Activated CD4-positive, alpha-beta T cell treated with anti-CD3 and anti-CD28 coated beads, Interleukin-2, amount 50 U/mL, for 1 hour (primary cell): Measurements from ENCODE around the gene EYA2.

Experiments used
- DNase-seq: peaks from one replicate; pipeline ENCODE4 v3.0.0-alpha.2; 2020

The EYA2 gene

GRCh38 chr20:47215653-47216397, 321.2 kb downstream of the EYA2 start:
- no peak for DNase-seq

- no peak for DNase-seq
These were observed 322.3 kb downstream of the EYA2 start for GRCh38 chr20:47216819-47217410.

DNA sequence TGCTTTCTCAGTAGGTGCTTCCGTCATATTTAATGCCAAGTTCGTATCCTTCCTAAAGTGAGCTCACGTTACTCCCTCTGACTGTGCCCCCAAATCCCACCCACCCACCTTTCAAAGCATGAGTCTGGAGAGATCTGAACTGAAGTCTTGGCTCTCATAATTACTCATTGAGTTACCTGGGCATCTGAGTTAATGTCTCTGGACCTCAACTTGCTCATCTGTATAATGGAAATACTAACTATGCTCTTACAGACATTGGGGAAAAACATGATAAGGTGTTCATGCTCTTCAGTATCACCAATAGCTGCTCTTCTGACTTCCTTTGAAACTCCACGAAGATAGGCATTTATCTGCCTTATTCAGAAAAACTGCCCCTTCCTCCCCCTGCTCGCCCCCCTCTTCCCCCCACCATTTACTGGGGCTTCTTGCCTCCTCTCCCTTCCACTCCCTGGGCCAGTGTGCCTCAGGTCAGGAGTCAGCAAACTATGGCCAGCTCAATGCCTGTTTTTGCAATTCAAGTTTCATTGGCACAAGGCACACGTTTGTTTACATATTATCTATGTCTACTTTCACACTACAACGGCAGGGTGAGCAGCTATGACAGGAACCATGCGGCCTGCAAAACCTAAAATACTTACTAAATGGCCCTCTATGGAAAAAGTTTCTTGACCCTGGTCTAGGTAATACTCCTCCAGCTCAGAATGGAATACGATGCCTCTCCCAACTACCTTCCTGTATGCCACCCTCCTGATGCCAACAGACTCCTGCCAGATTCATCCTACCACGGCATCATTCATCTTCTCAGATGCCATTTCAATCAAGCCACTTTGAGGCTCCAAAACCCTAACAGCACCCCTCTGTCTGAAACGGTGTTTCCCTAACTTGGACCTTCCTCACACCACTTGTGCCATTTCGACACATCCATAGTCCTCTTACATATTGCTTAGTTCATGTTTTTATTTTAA, 323.1 kb downstream of the EYA2 start:
- no peak for DNase-seq

GRCh38 chr20:47220161-47220582, 325.5 kb downstream of the EYA2 start:
- DNase-seq = peak; percentile 42

- DNase-seq = no peak
These were observed 326.5 kb downstream of the EYA2 start for GRCh38 chr20:47221036-47221625.

DNA sequence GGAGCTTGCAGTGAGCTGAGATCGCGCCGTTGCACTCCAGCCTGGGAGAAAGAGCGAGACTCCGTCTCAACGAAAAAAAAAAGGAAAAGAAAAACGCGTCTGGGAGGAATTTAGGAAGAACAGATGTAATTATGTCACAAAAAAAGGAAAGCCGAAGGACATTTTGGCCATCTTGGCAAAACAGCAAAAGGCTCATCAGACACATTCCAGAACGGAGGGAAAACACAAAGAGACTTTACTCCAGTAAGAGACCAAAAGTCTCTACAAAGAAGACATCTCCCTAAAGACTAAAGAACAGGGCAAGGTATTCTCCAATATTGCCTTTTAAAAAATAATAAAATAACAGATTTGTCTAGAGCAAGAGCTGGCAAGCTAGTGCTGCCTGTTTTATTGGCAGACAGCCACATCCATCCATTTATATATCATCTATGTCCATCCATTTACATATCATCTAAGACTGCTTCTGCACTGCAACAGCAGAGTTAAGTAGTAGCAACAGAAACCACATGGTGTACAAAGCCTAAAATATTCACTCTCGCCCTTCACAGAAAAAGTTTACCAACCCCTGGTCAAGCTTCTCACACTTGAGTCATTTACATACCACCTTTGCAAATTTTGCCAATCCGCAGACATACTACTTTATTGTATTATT, 328.0 kb downstream of the EYA2 start:
- DNase-seq = no peak

DNA sequence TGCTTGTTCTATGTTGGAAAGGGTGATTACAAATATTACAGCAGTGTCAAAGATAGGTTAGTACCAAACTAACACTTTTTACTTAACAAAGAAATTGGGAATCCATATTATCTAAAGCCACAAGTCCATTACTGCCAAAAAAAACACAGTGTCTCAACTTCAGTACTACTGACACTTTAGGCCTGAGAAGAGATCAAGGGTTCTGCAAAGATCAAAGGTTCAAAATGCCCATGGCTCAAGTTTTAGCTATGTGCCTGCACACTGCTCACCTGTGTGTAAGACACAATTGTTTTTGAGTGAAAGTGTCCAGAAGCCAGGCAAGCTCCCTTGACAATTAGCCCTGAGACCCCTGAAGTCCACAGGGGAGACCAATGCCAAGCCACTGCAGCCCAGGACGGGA, 329.3 kb downstream of the EYA2 start:
- no peak for DNase-seq

DNA sequence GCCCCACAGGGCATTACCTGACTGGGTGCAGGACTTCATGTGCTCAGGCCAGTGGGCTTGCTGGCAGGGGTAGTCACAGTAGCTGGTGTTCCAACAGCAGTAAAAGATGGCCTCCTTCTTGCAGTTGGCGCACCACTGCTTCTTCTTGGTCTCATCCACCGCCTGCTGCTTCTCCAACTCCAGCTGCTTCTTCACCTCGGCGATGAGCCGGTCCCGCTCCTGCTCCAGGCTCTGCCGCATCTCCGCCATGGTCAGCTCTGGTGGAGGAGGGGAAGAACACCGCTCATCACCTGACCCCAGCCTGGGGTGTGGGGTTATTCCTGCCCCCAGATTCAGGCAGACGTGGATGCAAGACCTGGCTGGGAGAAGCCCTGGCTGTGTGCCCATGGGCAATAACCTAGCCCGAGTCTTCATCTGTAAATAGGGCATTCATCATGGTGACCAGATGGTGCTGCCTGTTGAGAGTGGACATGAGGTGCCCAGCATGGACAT, 329.7 kb downstream of the EYA2 start:
- DNase-seq = no peak

DNA sequence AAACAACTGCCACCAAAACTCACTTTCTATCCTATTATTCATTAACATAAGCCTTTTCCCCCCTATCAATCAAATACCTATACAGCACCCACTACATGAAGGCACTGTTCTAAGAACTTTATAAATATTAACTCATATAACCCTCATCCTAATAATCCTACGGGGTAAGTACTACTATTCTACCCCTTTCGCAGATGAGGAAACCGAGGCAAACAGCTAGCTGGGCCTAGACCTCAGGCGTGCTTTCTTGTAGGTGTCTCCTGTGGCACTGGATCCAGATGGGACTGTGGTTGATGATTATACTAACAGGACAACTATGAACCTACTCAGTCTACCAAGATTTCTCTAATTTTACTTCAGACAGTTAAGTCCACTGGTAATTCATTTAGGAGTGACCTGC, 330.2 kb downstream of the EYA2 start:
- no peak for DNase-seq

DNA sequence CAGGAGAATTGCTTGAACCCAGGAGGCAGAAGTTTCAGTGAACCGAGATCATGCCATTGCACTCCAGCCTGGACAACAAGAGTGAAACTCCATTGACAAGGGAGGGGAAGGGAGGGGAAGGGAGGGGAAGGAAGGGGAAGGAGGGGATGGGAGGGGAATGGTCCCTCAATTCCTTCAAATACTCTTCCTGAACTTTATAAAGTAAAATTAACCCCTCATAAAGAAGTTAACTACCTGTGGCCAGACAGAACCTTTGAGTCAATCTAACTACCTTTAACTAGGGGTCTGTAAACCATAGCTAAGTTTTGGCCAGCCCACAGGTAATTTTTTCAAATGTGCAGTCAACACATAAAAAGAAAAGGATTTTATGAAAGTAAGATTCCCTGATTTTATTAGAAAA, 330.8 kb downstream of the EYA2 start:
- DNase-seq = no peak

GRCh38 chr20:47227119-47227518, 332.5 kb downstream of the EYA2 start:
- DNase-seq = no peak

DNA sequence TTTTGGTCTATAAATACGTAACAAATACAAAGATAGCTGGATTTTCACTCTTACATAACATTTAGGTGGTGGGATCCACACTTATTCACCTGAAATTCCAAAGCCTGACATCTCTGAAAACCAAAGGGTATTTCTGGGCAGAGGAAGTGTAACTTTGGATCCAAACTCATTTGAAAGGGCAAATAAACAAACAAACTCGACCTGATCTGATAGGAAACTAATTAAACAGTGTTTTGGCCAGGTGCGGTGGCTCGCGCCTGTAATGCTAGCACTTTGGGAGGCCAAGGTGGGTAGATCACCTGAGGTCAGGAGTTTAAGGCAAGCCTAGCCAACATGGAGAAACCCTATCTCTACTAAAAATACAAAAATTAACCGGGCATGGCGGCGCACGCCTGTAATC, 332.9 kb downstream of the EYA2 start:
- no peak for DNase-seq

GRCh38 chr20:47228654-47229053, 334.0 kb downstream of the EYA2 start:
- no peak for DNase-seq

DNA sequence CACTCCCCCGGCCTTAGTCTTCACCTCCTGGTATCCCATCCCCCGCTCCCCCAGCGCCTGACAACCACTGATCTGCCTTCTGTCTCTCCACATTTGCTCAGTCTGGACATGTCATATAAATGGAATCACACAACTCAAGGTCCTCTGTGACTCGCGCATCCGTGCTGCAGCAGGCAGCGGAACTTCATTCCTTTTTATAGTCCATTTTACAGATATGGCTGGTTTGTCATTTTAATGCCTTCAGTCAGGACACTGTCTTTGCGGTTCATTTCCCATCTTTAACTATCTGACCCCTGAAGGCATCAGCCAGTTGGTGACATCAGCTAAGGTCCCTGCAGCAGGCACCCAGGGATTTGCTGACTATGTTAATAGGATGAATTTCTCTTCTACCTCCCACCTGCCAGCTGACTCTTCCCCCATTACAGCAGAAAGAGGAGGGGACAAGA, 336.2 kb downstream of the EYA2 start:
- DNase-seq = no peak

- DNase-seq = no peak
These were observed 336.9 kb downstream of the EYA2 start for GRCh38 chr20:47231382-47232039.

DNA sequence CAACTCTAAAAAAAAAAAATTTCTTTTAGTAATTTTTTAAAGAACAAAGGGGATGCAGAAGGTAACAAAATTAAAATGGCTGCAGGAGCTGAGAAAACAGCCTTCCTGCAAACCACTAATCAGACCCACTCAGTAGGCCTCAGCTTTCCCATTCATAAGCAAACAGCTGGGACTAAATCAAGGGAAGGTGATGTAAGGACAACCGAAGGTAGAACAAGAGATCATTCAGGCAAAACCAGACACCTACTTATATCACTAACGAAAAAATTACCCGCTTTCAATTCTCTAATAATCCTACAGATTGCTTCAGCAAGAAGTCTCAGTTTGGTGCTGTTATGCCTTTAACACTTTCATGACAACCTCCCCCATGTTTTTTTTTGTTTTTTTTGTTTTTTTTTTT, 337.9 kb downstream of the EYA2 start:
- no peak for DNase-seq

DNA sequence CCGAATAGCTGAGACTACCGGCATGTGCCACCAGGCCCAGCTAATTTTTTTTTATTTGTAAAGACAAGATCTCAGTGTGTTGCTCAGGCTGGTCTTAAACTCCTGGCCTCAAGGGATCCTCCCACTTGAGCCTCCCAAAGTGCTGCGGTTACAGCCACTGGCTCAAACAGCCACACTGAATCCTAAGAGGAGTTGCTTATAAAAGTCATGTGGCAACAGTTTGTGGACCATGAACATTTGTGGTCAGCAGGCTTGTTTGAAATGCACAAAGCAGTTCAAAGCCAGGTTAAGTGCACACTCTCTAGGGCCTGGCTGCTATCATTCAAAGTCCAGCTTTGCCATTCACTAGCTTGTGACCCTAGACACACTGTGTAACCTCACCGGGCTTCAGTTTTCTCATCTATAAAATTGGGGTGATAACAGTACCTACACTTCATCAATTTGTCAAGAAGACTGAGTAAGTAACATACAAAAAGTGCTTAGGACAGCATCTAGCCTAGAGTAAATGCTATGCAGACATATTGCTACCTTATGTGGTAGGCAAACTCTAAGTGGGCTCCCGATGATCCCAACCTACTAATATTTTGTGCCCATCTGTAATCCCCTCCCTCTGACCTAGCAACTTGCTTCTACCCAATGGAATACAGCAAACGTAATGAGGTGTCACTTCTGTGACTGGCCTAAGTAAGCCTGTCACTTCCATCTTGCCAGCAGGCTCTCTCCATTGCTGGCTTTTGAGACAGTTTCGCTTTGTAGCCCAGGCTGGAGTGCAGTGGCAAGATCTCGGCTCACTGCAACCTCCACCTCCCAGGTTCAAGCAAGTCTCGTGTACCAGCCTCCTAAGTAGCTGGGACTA, 338.9 kb downstream of the EYA2 start:
- DNase-seq = no peak

DNA sequence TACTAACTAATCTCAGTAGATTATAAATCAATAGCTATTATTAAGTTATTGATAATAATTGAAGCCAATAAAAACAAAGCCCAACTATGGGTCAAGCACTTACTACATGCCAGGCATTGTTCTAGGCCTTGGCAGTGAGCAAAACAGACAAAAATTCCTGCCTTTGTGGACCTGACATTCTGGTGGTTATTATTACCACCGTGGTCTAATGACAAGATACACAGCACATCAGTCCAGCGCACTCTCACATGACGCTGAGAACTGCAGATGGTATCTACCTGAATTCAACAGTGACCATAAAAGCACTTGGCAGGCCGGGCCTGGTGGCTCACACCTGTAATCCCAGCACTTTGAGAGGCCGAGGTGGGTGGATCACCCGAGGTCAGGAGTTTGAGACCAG, 340.5 kb downstream of the EYA2 start:
- DNase-seq = no peak

- DNase-seq = no peak
These were observed 341.4 kb downstream of the EYA2 start for GRCh38 chr20:47235853-47236638.

DNA sequence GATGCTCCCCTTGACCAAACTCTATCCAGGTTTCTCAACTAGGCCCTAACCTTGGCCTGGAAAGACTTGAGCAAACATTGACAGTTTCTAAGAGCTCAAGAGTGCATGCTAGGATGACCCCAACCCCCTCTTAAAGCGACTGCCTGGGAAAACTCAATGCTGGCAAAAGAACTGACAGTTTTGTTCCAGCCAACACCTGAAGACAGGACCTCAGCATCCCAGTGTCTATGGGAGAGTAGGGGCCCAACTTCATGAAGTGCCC, 341.9 kb downstream of the EYA2 start:
- no peak for DNase-seq
